CD4-positive, alpha-beta T cell (primary cell): ENCODE results near the gene PDZRN4. TPM values are rescaled to one million over a fixed set of nuclear protein-coding genes. Genes with fewer than 3 reads are reported as not detected.

Experiments
- ATAC-seq: fragments of 200-7000 bp; cut with Tn5 transposase; one replicate; pipeline ENCODE4 v1.10.0; 2022; ENCODE audit warnings: mild to moderate bottlenecking; ENCODE audit not compliant: poor library complexity
- CTCF ChIA-PET: fragments of 350-600 bp; sonication (Branson Sonifier 250); formaldehyde crosslinking; loops from one replicate; lab custom pipeline; 2021; ENCODE audit warnings: antibody characterized with exemption, inconsistent platforms; lab: Charles Lee
- POLR2A ChIA-PET: fragments of 350-600 bp; sonication (Branson Sonifier 250); formaldehyde crosslinking; loops from one replicate; lab custom pipeline; 2021; ENCODE audit warnings: antibody characterized with exemption, inconsistent platforms; lab: Charles Lee
- DNase-seq, 14 experiments: peaks; one replicate each; pipeline ENCODE4 v3.0.0-alpha.2; 2013 to 2020; ENCODE audit warnings: mixed read lengths in 2 of 14
- H3K27ac ChIP-seq, 2 donors: one replicate each; pipeline versions ENCODE4 v1.5.1 to v1.7.0; 2013; ENCODE audit warnings: low read length in 2 of 2, low read depth in 1 of 2, mild to moderate bottlenecking in 1 of 2
- H3K27me3 ChIP-seq, 2 experiments: 1 replicate in 1 of 2; 2 replicates in 1 of 2; pipeline versions ENCODE4 v1.6.1 to v1.7.0; 2013; ENCODE audit warnings: low read length in 2 of 2, control low read depth in 1 of 2, mild to moderate bottlenecking in 1 of 2, moderate library complexity in 1 of 2; ENCODE audit not compliant: insufficient read depth in 2 of 2, control insufficient read depth in 1 of 2
- H3K36me3 ChIP-seq: one replicate; pipeline ENCODE4 v1.6.1; 2013; ENCODE audit warnings: low read length, control low read depth; ENCODE audit not compliant: insufficient read depth
- H3K4me1 ChIP-seq: one replicate; pipeline ENCODE4 v1.6.1; 2013; ENCODE audit warnings: low read length, control low read depth; ENCODE audit not compliant: insufficient read depth
- H3K4me3 ChIP-seq: one replicate; pipeline ENCODE4 v1.5.1; 2013; ENCODE audit warnings: mild to moderate bottlenecking, low read length, moderate library complexity
- H3K9me3 ChIP-seq, 2 experiments: 1 replicate in 1 of 2; 2 replicates in 1 of 2; pipeline versions ENCODE4 v1.6.1 to v1.7.0; 2013; ENCODE audit warnings: low read length in 2 of 2, mild to moderate bottlenecking in 2 of 2, control low read depth in 1 of 2, moderate library complexity in 1 of 2; ENCODE audit not compliant: control insufficient read depth in 1 of 2, insufficient read depth in 1 of 2
- H3K27ac Mint-ChIP-seq: one replicate; pipeline ENCODE4 v1.8.0; 2020; ENCODE audit warnings: mixed read lengths
- H3K27me3 Mint-ChIP-seq: one replicate; pipeline ENCODE4 v1.8.0; 2021; ENCODE audit warnings: mixed read lengths
- H3K36me3 Mint-ChIP-seq: one replicate; pipeline ENCODE4 v1.8.0; 2021; ENCODE audit warnings: low read depth, mixed read lengths
- H3K4me1 Mint-ChIP-seq: one replicate; pipeline ENCODE4 v1.8.0; 2021; ENCODE audit warnings: low read depth, mixed read lengths
- H3K4me3 Mint-ChIP-seq: one replicate; pipeline ENCODE4 v1.8.0; 2020; ENCODE audit warnings: mild to moderate bottlenecking, mixed read lengths
- H3K9me3 Mint-ChIP-seq: one replicate; pipeline ENCODE4 v1.8.0; 2020; ENCODE audit warnings: mixed read lengths
- intact Hi-C, 2 experiments: fragments of 100-400 bp; cut with DNase I in 1 of 2; cut with micrococcal nuclease in 1 of 2; formaldehyde crosslinking; loops; one replicate each; pipeline versions ENCODE4 v1.15.1 to v1.9.0; 2023 to 2025; cut with DNase I, micrococcal nuclease
- total RNA-seq, 174 experiments: library from RNA in 2 of 174; stranded (reverse) in 2 of 174; gene quantifications; one replicate each; pipeline ENCODE4 v1.2.3 and lab custom pipeline; 2021 to 2026
- TF ChIP-seq, protein P1 (sequence below): fragments of 200-600 bp; IDR thresholded peaks from one replicate; pipeline ENCODE4 v1.8.0; 2022; ENCODE audit warnings: antibody characterized with exemption, mild to moderate bottlenecking

Gene PDZRN4
- total RNA-seq, 2 experiments from 2014 or later = not detected

DNA sequence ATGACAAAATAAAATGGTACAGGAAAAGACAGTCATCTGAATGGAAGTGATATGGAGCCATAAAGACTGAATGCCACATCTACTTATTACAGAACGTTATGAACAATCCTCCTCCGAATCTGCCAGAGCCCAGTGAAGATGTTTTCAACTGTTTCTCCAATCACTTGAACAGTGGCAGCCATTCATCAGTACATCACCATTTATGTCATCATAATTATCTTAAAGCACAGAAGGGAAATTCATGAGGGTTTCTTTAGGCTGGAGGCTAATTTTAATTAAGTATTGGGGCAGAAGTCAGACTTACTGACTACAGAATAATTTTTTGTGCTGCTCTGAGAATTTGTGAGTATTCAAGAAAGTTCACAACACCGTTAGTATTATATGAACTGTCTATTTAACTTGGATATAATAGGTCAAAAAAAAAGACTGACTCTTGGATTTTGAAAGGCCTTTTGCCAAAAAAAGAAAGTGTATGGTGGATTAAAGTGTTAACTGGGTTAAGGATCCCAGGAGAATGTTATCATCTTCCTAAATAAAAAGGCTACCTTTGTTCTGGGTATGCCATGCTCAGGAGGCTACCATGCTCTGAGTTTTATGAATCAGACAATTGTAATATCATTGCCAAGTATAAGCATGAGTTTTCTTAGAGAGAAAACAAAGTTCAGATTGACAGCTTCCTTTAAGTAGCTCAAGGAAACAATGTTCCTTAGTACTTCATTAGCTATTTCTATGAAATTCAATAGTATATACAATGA is 40.1 kb downstream of the PDZRN4 start:
- Histone ChIP-seq H3K4me3 (no peak overlapping the region), H3K27ac (no peak overlapping the region), H3K4me1 (no peaks in the 10 kb centered on the region), H3K27me3 (no peaks in the 10 kb centered on the region), H3K9me3 (peaks cover 0 to 5% of the 10 kb centered on the region in 2 experiments), H3K36me3 (no peaks in the 10 kb centered on the region)
- Mint-ChIP-seq H3K36me3 (no peaks in the 10 kb centered on the region), H3K4me1 (no peaks in the 10 kb centered on the region), H3K27me3 (no peaks in the 10 kb centered on the region), H3K4me3 (no peak overlapping the region), H3K9me3 (peaks cover 3% of the 10 kb centered on the region), H3K27ac (no peak overlapping the region)
- CTCF ChIA-PET = no interaction called here
- TF ChIP-seq, protein P1, sequence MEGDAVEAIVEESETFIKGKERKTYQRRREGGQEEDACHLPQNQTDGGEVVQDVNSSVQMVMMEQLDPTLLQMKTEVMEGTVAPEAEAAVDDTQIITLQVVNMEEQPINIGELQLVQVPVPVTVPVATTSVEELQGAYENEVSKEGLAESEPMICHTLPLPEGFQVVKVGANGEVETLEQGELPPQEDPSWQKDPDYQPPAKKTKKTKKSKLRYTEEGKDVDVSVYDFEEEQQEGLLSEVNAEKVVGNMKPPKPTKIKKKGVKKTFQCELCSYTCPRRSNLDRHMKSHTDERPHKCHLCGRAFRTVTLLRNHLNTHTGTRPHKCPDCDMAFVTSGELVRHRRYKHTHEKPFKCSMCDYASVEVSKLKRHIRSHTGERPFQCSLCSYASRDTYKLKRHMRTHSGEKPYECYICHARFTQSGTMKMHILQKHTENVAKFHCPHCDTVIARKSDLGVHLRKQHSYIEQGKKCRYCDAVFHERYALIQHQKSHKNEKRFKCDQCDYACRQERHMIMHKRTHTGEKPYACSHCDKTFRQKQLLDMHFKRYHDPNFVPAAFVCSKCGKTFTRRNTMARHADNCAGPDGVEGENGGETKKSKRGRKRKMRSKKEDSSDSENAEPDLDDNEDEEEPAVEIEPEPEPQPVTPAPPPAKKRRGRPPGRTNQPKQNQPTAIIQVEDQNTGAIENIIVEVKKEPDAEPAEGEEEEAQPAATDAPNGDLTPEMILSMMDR = no peak
- POLR2A ChIA-PET = no interaction called here
- DNase-seq (no peak), ATAC-seq (no peak)
- intact Hi-C loops = no loop called here

- Histone ChIP-seq H3K36me3 (no peaks in the 10 kb centered on the region), H3K4me1 (no peaks in the 10 kb centered on the region), H3K27ac (no peak overlapping the region), H3K27me3 (no peaks in the 10 kb centered on the region), H3K9me3 (no peaks in the 10 kb centered on the region), H3K4me3 (no peak overlapping the region)
- H3K27me3 Mint-ChIP-seq = no peaks in the 10 kb centered on the region
- DNase-seq (no peak), ATAC-seq (no peak)
- peaks cover 3% of the 10 kb centered on the region for H3K9me3 Mint-ChIP-seq
- TF ChIP-seq, protein P1 = no peak
- H3K27ac Mint-ChIP-seq = no peak overlapping the region
- CTCF ChIA-PET = no interaction called here
- no peak overlapping the region for H3K4me3 Mint-ChIP-seq
- intact Hi-C loops = no loop called here
- H3K36me3 Mint-ChIP-seq = no peaks in the 10 kb centered on the region
- no peaks in the 10 kb centered on the region for H3K4me1 Mint-ChIP-seq
- POLR2A ChIA-PET = no interaction called here
Measured at GRCh38 chr12:41230756-41231155, 42.6 kb downstream of the PDZRN4 start.

GRCh38 chr12:41234692-41235091 is 46.6 kb downstream of the PDZRN4 start:
- H3K9me3 Mint-ChIP-seq = no peaks in the 10 kb centered on the region
- H3K9me3 ChIP-seq = no peaks in the 10 kb centered on the region
- ATAC-seq (no peak), DNase-seq (no peak)
- H3K36me3 ChIP-seq = no peaks in the 10 kb centered on the region
- H3K4me3 ChIP-seq = no peak overlapping the region
- no peaks in the 10 kb centered on the region for H3K4me1 ChIP-seq
- no peaks in the 10 kb centered on the region for H3K27me3 Mint-ChIP-seq
- intact Hi-C loops = no loop called here
- no peaks in the 10 kb centered on the region for H3K36me3 Mint-ChIP-seq
- H3K27me3 ChIP-seq = no peaks in the 10 kb centered on the region
- TF ChIP-seq, protein P1 = no peak
- H3K27ac Mint-ChIP-seq = no peak overlapping the region
- H3K4me1 Mint-ChIP-seq = no peaks in the 10 kb centered on the region
- no peak overlapping the region for H3K4me3 Mint-ChIP-seq
- H3K27ac ChIP-seq = no peak overlapping the region
- ChIA-PET POLR2A (no interaction called here), CTCF (no interaction called here)
